ENCODE data around the gene EXOC4.
"Not testable (repeated sequence)": the region's sequence is repeated elsewhere in the genome, so short reads cannot be mapped to it uniquely, and the experiment has no call there.

EXOC4 gene

GRCh38 chr7:133586253-133586652 is 333.4 kb downstream of the EXOC4 start:
- no peak for DNase-seq

- DNase-seq = no peak
These were observed 335.0 kb downstream of the EXOC4 start for GRCh38 chr7:133587903-133588302.

GRCh38 chr7:133590795-133591194 is 337.9 kb downstream of the EXOC4 start:
- no peak for DNase-seq

GRCh38 chr7:133591704-133592340 is 338.9 kb downstream of the EXOC4 start:
- DNase-seq = no peak

GRCh38 chr7:133593561-133593960 is 340.7 kb downstream of the EXOC4 start:
- no peak for DNase-seq

- no peak for DNase-seq
These were observed 348.7 kb downstream of the EXOC4 start for GRCh38 chr7:133601617-133602016.

- no peak for DNase-seq
These were observed 349.4 kb downstream of the EXOC4 start for GRCh38 chr7:133602291-133602690.

- no peak for DNase-seq
These were observed 354.1 kb downstream of the EXOC4 start for GRCh38 chr7:133606991-133607390.

- no peak for DNase-seq
These were observed 356.9 kb downstream of the EXOC4 start for GRCh38 chr7:133609806-133610205.

- no peak for DNase-seq
These were observed 359.1 kb downstream of the EXOC4 start for GRCh38 chr7:133611955-133612354.

- DNase-seq = no peak
These were observed 360.4 kb downstream of the EXOC4 start for GRCh38 chr7:133613250-133613790.

GRCh38 chr7:133614251-133614650 is 361.4 kb downstream of the EXOC4 start:
- DNase-seq = no peak

- DNase-seq = no peak
These were observed 366.1 kb downstream of the EXOC4 start for GRCh38 chr7:133618970-133619369.

- DNase-seq = no peak
These were observed 366.6 kb downstream of the EXOC4 start for GRCh38 chr7:133619491-133619890.

GRCh38 chr7:133623721-133624120 is 370.8 kb downstream of the EXOC4 start:
- DNase-seq = no peak

- DNase-seq = no peak
These were observed 372.2 kb downstream of the EXOC4 start for GRCh38 chr7:133625046-133625445.

- DNase-seq = no peak
These were observed 376.8 kb downstream of the EXOC4 start for GRCh38 chr7:133629701-133630100.

- peak; percentile 5 for DNase-seq
These were observed 380.2 kb downstream of the EXOC4 start for GRCh38 chr7:133633055-133633454.

GRCh38 chr7:133635541-133635940 is 382.7 kb downstream of the EXOC4 start:
- no peak for DNase-seq

GRCh38 chr7:133638857-133639256 is 386.0 kb downstream of the EXOC4 start:
- no peak for DNase-seq

- DNase-seq = no peak
These were observed 388.6 kb downstream of the EXOC4 start for GRCh38 chr7:133641436-133641835.

GRCh38 chr7:133642907-133643306 is 390.0 kb downstream of the EXOC4 start:
- DNase-seq = no peak

GRCh38 chr7:133643652-133644051 is 390.8 kb downstream of the EXOC4 start:
- DNase-seq = not testable (repeated sequence)

- DNase-seq = no peak
These were observed 393.1 kb downstream of the EXOC4 start for GRCh38 chr7:133645884-133646391.

Data from activated CD4-positive, alpha-beta T cell treated with anti-CD3 and anti-CD28 coated beads, Interleukin-2, amount 50 U/mL, for 16 hours (primary cell).